Osteocyte (in vitro differentiated cells): ENCODE data around the gene DCAF5. TPM values are rescaled to one million over a fixed set of nuclear protein-coding genes. Genes with fewer than 3 reads are reported as not detected.

ENCODE experiments used
- DNase-seq: peaks from one replicate; pipeline ENCODE4 v3.0.0; 2021; ENCODE audit warnings: mixed read lengths; ENCODE audit not compliant: unreplicated experiment; ENCODE audit errors: extremely low spot score
- H3K27ac Mint-ChIP-seq: one replicate; pipeline ENCODE4 v1.8.0; 2021; ENCODE audit warnings: mild to moderate bottlenecking, mixed read lengths; ENCODE audit not compliant: unreplicated experiment
- H3K27me3 Mint-ChIP-seq: one replicate; pipeline ENCODE4 v1.8.0; 2021; ENCODE audit warnings: mixed read lengths; ENCODE audit not compliant: unreplicated experiment
- H3K36me3 Mint-ChIP-seq: one replicate; pipeline ENCODE4 v1.8.0; 2021; ENCODE audit warnings: mixed read lengths; ENCODE audit not compliant: unreplicated experiment
- H3K4me1 Mint-ChIP-seq: one replicate; pipeline ENCODE4 v1.8.0; 2021; ENCODE audit warnings: mixed read lengths; ENCODE audit not compliant: unreplicated experiment
- H3K4me3 Mint-ChIP-seq: one replicate; pipeline ENCODE4 v1.8.0; 2021; ENCODE audit warnings: mild to moderate bottlenecking, moderate library complexity, mixed read lengths; ENCODE audit not compliant: unreplicated experiment
- H3K9me3 Mint-ChIP-seq: one replicate; pipeline ENCODE4 v1.8.0; 2021; ENCODE audit warnings: mixed read lengths; ENCODE audit not compliant: unreplicated experiment
- CTCF ChIP-seq: fragments of 200-600 bp; sonication (generic); IDR thresholded peaks from 2 replicates; pipeline ENCODE4 v1.5.0; 2021; ENCODE audit warnings: antibody characterized with exemption, mild to moderate bottlenecking, moderate library complexity
- total RNA-seq: library from RNA; stranded (reverse); gene quantifications from 2 replicates; pipeline ENCODE4 v1.2.1, GENCODE V29; 2021

Gene DCAF5
- total RNA-seq, 1 donor from 2014 or later, result 56.1 TPM

- no peak for DNase-seq
- H3K4me1 Mint-ChIP-seq, result peaks cover 26% of the 10 kb centered on the region
- H3K36me3 Mint-ChIP-seq, result no peaks in the 10 kb centered on the region
- no peak for TF ChIP-seq CTCF
- no peaks in the 10 kb centered on the region for H3K9me3 Mint-ChIP-seq
- no peak overlapping the region for H3K27ac Mint-ChIP-seq
- H3K4me3 Mint-ChIP-seq, result no peak overlapping the region
- no peaks in the 10 kb centered on the region for H3K27me3 Mint-ChIP-seq
Observed at GRCh38 chr14:69012256-69012953, 140.5 kb downstream of the DCAF5 start.

DNA sequence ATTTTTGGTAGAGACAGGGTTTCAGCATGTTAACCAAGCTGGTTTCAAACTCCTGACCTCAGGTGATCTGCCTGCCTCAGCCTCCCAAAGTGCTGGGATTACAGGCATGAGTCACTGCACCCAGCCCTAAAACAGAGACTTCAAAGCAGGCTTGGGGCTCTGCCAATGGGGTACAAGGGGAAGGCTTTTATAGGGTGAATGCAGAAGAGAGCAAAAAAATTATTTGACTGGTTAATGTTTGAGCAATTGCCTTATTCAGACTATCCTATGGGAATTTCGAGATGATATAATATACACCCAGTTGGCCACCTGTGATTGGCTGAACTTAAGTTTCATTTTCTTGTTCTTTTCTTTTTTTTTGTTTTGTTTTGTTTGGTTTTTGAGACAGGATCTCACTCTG lies 142.3 kb downstream of the DCAF5 start:
- no peak for TF ChIP-seq CTCF
- H3K4me3 Mint-ChIP-seq, result no peak overlapping the region
- H3K4me1 Mint-ChIP-seq, result peaks cover 35% of the 10 kb centered on the region
- no peak for DNase-seq
- H3K27me3 Mint-ChIP-seq, result no peaks in the 10 kb centered on the region
- no peak overlapping the region for H3K27ac Mint-ChIP-seq
- no peaks in the 10 kb centered on the region for H3K9me3 Mint-ChIP-seq
- H3K36me3 Mint-ChIP-seq, result no peaks in the 10 kb centered on the region

DNA sequence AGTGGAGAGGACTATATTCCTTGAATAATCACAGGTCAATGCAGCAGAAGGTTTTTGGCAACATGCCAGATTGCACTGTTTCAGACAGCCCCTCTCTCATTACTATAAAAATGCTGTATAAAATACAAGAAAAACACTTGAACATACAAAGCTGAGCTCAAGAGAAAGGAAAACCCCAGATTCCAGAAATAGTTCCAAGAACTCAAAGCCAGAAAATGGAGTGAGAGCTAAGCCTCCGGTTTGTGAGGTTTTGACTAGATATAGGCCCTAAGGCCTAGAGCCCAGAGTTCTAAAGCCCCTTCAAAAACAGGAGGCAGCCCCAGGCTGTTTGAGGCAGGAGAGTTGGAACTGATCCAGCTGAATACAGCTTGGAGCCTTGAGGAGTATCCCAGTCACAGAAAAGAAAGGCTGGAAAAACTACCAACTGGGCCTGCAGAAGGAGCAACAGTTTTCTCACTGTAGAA lies 144.5 kb downstream of the DCAF5 start:
- peak overlapping the region; percentile 90 for H3K27ac Mint-ChIP-seq
- TF ChIP-seq CTCF, result no peak
- no peaks in the 10 kb centered on the region for H3K36me3 Mint-ChIP-seq
- no peaks in the 10 kb centered on the region for H3K27me3 Mint-ChIP-seq
- no peaks in the 10 kb centered on the region for H3K9me3 Mint-ChIP-seq
- H3K4me1 Mint-ChIP-seq, result peaks cover 37% of the 10 kb centered on the region
- peak; percentile 88 for DNase-seq
- no peak overlapping the region for H3K4me3 Mint-ChIP-seq

GRCh38 chr14:69006346-69006745 lies 146.6 kb downstream of the DCAF5 start:
- Mint-ChIP-seq H3K4me3 (no peak overlapping the region), H3K36me3 (no peaks in the 10 kb centered on the region), H3K27me3 (no peaks in the 10 kb centered on the region), H3K9me3 (no peaks in the 10 kb centered on the region), H3K27ac (peak overlapping the region; percentile 93), H3K4me1 (peaks cover 37% of the 10 kb centered on the region)
- no peak for TF ChIP-seq CTCF
- DNase-seq, result no peak

DNA sequence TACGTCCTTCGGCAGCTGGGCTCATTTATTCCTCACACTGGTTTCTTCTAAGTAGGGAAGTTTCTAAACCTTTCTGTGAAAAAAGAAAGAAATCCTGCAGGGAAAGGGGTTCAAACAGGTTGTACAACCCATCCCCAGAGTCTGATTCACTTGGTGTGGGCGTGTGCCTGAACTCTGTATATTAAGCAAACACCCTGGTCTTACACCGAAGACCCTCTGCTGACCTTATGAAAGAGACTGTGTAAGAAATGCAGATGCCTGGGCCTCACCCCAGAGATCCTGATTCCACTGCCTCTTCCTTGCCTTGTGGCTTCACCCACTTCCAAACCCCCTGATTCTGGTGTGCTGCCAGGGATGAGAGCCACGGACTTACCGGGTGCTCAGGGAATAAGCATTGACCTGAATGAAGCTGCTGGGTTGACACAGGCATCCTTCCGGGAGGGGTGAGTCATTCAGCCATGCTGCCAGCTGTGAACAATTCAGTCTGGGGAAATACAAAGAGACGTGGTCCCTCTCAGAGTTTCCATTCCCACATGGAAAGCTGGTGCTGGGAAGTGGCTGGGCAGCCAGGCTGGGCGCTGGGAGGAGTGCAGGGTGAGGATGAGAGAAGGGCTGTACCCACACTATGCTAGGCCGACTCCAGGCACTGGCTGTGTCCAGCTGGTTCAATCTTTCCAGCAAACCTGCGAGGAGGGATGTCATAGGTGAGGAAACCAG lies 147.3 kb downstream of the DCAF5 start:
- Mint-ChIP-seq H3K27ac (peak overlapping the region; percentile 93), H3K9me3 (no peaks in the 10 kb centered on the region), H3K27me3 (no peaks in the 10 kb centered on the region), H3K4me1 (peaks cover 37% of the 10 kb centered on the region), H3K4me3 (no peak overlapping the region), H3K36me3 (no peaks in the 10 kb centered on the region)
- TF ChIP-seq CTCF, result no peak
- peak; percentile 88 for DNase-seq
